HG03060 (cell line): Measurements from ENCODE around the gene VWA1.
A peak's percentile ranks its signal among the peaks of the same experiment; 100 is the strongest.

Experiments used
- ATAC-seq: cut with Tn5 transposase; IDR thresholded peaks from one replicate; pipeline ENCODE4 v1.9.1; 2021; ENCODE audit warnings: low read depth, moderate number of reproducible peaks; ENCODE audit not compliant: unreplicated experiment

Gene VWA1

GRCh38 chr1:1435106-1435903, at the start of gene VWA1:
Gene VWA1 (plus strand): TSS chr1:1435690. CDS start chr1:1435749, 59 bp downstream.
- no peak for ATAC-seq

- no peak for ATAC-seq
These were observed 49.6 kb upstream of the VWA1 start for GRCh38 chr1:1385931-1386330.

GRCh38 chr1:1387098-1388077, 48.1 kb upstream of the VWA1 start:
- ATAC-seq: no peak

- no peak for ATAC-seq
These were observed 47.4 kb upstream of the VWA1 start for GRCh38 chr1:1388078-1388472.

- no peak for ATAC-seq
These were observed 44.8 kb upstream of the VWA1 start for GRCh38 chr1:1390675-1391074.

GRCh38 chr1:1391225-1391624, 44.3 kb upstream of the VWA1 start:
- ATAC-seq: no peak

GRCh38 chr1:1393014-1393413, 42.5 kb upstream of the VWA1 start:
- no peak for ATAC-seq

GRCh38 chr1:1393428-1393827, 42.1 kb upstream of the VWA1 start:
- ATAC-seq: no peak

GRCh38 chr1:1394116-1394515, 41.4 kb upstream of the VWA1 start:
- ATAC-seq: no peak

- no peak for ATAC-seq
These were observed 40.3 kb upstream of the VWA1 start for GRCh38 chr1:1395166-1395565.

- no peak for ATAC-seq
These were observed 37.5 kb upstream of the VWA1 start for GRCh38 chr1:1397839-1398523.

- ATAC-seq: peak; percentile 21
These were observed 36.8 kb upstream of the VWA1 start for GRCh38 chr1:1398677-1399186.

GRCh38 chr1:1399187-1399871, 36.2 kb upstream of the VWA1 start, which contains the start of gene CCNL2:
Gene CCNL2 (minus strand): TSS chr1:1399335. CDS start chr1:1399306, 29 bp downstream.
- peak; percentile 72 for ATAC-seq

- ATAC-seq: no peak
These were observed 35.5 kb upstream of the VWA1 start for GRCh38 chr1:1399872-1400575.

- ATAC-seq: no peak
These were observed 34.7 kb upstream of the VWA1 start for GRCh38 chr1:1400576-1401456.

- ATAC-seq: no peak
These were observed 34.0 kb upstream of the VWA1 start for GRCh38 chr1:1401457-1402010.

- ATAC-seq: no peak
These were observed 33.2 kb upstream of the VWA1 start for GRCh38 chr1:1402072-1402900.
